Mucosa of descending colon (tissue), 3 donors: Measurements from ENCODE around the gene HDAC4. TPM values are rescaled to one million over a fixed set of nuclear protein-coding genes. Genes with fewer than 3 reads are reported as not detected.
"Not testable (repeated sequence)": the region's sequence is repeated elsewhere in the genome, so short reads cannot be mapped to it uniquely, and the experiment has no call there.

ENCODE experiments used
- ATAC-seq: fragments of 200-7000 bp; cut with Tn5 transposase; one replicate; pipeline ENCODE4 v1.9.1; 2020; ENCODE audit warnings: mild to moderate bottlenecking, moderate library complexity
- DNase-seq, 3 donors: peaks; one replicate each; pipeline ENCODE4 v3.0.0-alpha.2; 2020
- H3K36me3 ChIP-seq: fragments of 200-600 bp; one replicate; pipeline ENCODE4 v1.8.0; 2021; ENCODE audit warnings: low read depth, mild to moderate bottlenecking
- H3K4me1 ChIP-seq: fragments of 200-600 bp; one replicate; pipeline ENCODE4 v1.8.0; 2021; ENCODE audit warnings: low read depth, mild to moderate bottlenecking
- H3K4me3 ChIP-seq: fragments of 200-600 bp; one replicate; pipeline ENCODE4 v1.8.0; 2021; ENCODE audit warnings: mild to moderate bottlenecking
- H3K9me3 ChIP-seq: fragments of 200-600 bp; one replicate; pipeline ENCODE4 v1.8.0; 2021; ENCODE audit warnings: mild to moderate bottlenecking
- CTCF ChIP-seq: fragments of 200-600 bp; IDR thresholded peaks from one replicate; pipeline ENCODE4 v1.8.0; 2022; ENCODE audit warnings: antibody characterized with exemption, mild to moderate bottlenecking
- intact Hi-C, 2 donors: fragments of 100-400 bp; cut with DNase I in 1 of 2; cut with micrococcal nuclease in 1 of 2; formaldehyde crosslinking; loops; one replicate each; pipeline versions ENCODE4 v1.11.0 to v1.11.1; 2022; cut with DNase I, micrococcal nuclease
- total RNA-seq, 3 donors: library from RNA; stranded (reverse); fragmentation: NEBNext Ultra II Directional in 2 of 3; extraction: Animal tissue kit (Norgen Biotek cat#: 25700) in 2 of 3; gene quantifications; one replicate each; pipeline versions ENCODE4 v1.2.1 to v1.2.4, GENCODE V29; 2021 to 2023
- donor health status: DM: no; HTN: no; CAD: no; lungs with moderate emphysema.
- donor health status: DM: no; HTN: no; CAD: no.
- donor health status: DM: no; HTN: yes; CAD: no.

The HDAC4 gene
- total RNA-seq, 3 donors from 2014 or later, result 41.4 to 147 (median 44.0) TPM

- no peak for TF ChIP-seq CTCF
- Histone ChIP-seq H3K4me1 (no peaks in the 10 kb centered on the region), H3K36me3 (no peaks in the 10 kb centered on the region), H3K9me3 (no peaks in the 10 kb centered on the region), H3K4me3 (no peak overlapping the region)
- DNase-seq, result peak in 2 of 3 donors; percentile 14 to 28
- no peak for ATAC-seq
- intact Hi-C loops, result no loop called here
Measured at GRCh38 chr2:239178954-239179353, 221.9 kb downstream of the HDAC4 start.

- no peaks in the 10 kb centered on the region for H3K4me1 ChIP-seq
- no peaks in the 10 kb centered on the region for H3K9me3 ChIP-seq
- ATAC-seq, result no peak
- intact Hi-C loops, result no loop called here
- TF ChIP-seq CTCF, result no peak
- H3K36me3 ChIP-seq, result no peaks in the 10 kb centered on the region
- no peak overlapping the region for H3K4me3 ChIP-seq
- DNase-seq, result no peak
Measured at GRCh38 chr2:239178484-239178883, 222.3 kb downstream of the HDAC4 start.

GRCh38 chr2:239177908-239178307, 222.9 kb downstream of the HDAC4 start:
- DNase-seq, result peak in 1 of 3 donors; percentile 38
- no peaks in the 10 kb centered on the region for H3K4me1 ChIP-seq
- TF ChIP-seq CTCF, result no peak
- intact Hi-C loops, result no loop called here
- H3K4me3 ChIP-seq, result no peak overlapping the region
- no peaks in the 10 kb centered on the region for H3K36me3 ChIP-seq
- no peaks in the 10 kb centered on the region for H3K9me3 ChIP-seq
- ATAC-seq, result no peak

- no peak for DNase-seq
- H3K36me3 ChIP-seq, result no peaks in the 10 kb centered on the region
- intact Hi-C loops, result no loop called here
Measured at GRCh38 chr2:239177325-239177724, 223.5 kb downstream of the HDAC4 start.

GRCh38 chr2:239176138-239176803, 224.5 kb downstream of the HDAC4 start:
- H3K9me3 ChIP-seq, result peaks cover 14% of the 10 kb centered on the region
- H3K4me1 ChIP-seq, ATAC-seq, H3K4me3 ChIP-seq, intact Hi-C loops, H3K36me3 ChIP-seq: not testable (repeated sequence)
- DNase-seq, result peak in 1 of 3 donors; percentile 14

More at GRCh38 chr2:239177325-239177724, 223.5 kb downstream of the HDAC4 start:
- H3K4me1 ChIP-seq, result no peaks in the 10 kb centered on the region
- peaks cover 5% of the 10 kb centered on the region for H3K9me3 ChIP-seq
- ATAC-seq, result no peak
- TF ChIP-seq CTCF, result no peak
- H3K4me3 ChIP-seq, result no peak overlapping the region

- ATAC-seq, result no peak
- intact Hi-C loops, result no loop called here
- TF ChIP-seq CTCF, result no peak
Measured at GRCh38 chr2:239175181-239175580, 225.6 kb downstream of the HDAC4 start.

More at GRCh38 chr2:239175181-239175580, 225.6 kb downstream of the HDAC4 start:
- Histone ChIP-seq H3K9me3 (peaks cover 20% of the 10 kb centered on the region), H3K36me3 (no peaks in the 10 kb centered on the region), H3K4me1 (no peaks in the 10 kb centered on the region), H3K4me3 (no peak overlapping the region)
- DNase-seq, result peak in 1 of 3 donors; percentile 5
